Panc1 (cell line): ENCODE data around the gene SMAP1. TPM values are rescaled to one million over a fixed set of nuclear protein-coding genes. Genes with fewer than 3 reads are reported as not detected.

Experiments
- ATAC-seq: fragments of 200-7000 bp; cut with Tn5 transposase; 2 replicates; pipeline ENCODE4 v1.9.1; 2020; ENCODE audit warnings: mild to moderate bottlenecking, moderate library complexity
- BruUV-seq: library from RNA; stranded (reverse); fragments of 400-500 nt; replicated peaks from 2 replicates; lab custom pipeline; 2021; lab: Mats Ljungman, UMichigan
- CTCF ChIA-PET: fragments of 300-600 bp; sonication (Branson Sonifier 250); formaldehyde crosslinking; loops from one replicate; lab custom pipeline; 2022; ENCODE audit warnings: antibody characterized with exemption; lab: Charles Lee
- POLR2A ChIA-PET: fragments of 300-600 bp; sonication (Branson Sonifier 250); formaldehyde crosslinking; loops from one replicate; lab custom pipeline; 2022; ENCODE audit warnings: antibody characterized with exemption; lab: Charles Lee
- DNase-seq: peaks from one replicate; pipeline ENCODE4 v3.0.0-alpha.2; 2010; ENCODE audit warnings: low read depth, low spot score
- H3K27ac ChIP-seq: 2 replicates; pipeline ENCODE4 v1.5.1; 2011; ENCODE audit warnings: mild to moderate bottlenecking, low read length, inconsistent platforms
- H3K27me3 ChIP-seq: fragments of 200-500 bp; sonication (Bioruptor generic); 2 replicates; pipeline ENCODE4 v1.6.0; 2014; ENCODE audit warnings: low read length, inconsistent platforms; ENCODE audit not compliant: control insufficient read depth, insufficient read depth
- H3K36me3 ChIP-seq: fragments of 200-500 bp; sonication (Bioruptor generic); 2 replicates; pipeline ENCODE4 v1.5.1; 2014; ENCODE audit warnings: inconsistent platforms, mild to moderate bottlenecking, low read length, moderate library complexity; ENCODE audit not compliant: control insufficient read depth, insufficient read depth
- H3K4me1 ChIP-seq: 2 replicates; pipeline ENCODE4 v1.5.1; 2011; ENCODE audit warnings: inconsistent platforms, mild to moderate bottlenecking, low read length, moderate library complexity; ENCODE audit not compliant: control insufficient read depth, insufficient read depth
- H3K4me3 ChIP-seq, 2 experiments: 2 replicates each; pipeline ENCODE4 v1.5.1; 2011 to 2012; ENCODE audit warnings: low read depth in 2 of 2, low read length in 2 of 2, mild to moderate bottlenecking in 2 of 2, inconsistent platforms in 1 of 2, moderate library complexity in 1 of 2
- H3K9me3 ChIP-seq: fragments of 200-500 bp; sonication (Bioruptor generic); 2 replicates; pipeline ENCODE4 v1.5.1; 2014; ENCODE audit warnings: low read depth, mild to moderate bottlenecking, inconsistent platforms, low read length, moderate library complexity; ENCODE audit not compliant: control insufficient read depth, insufficient read depth
- CTCF ChIP-seq: fragments of 450-650 bp; IDR thresholded peaks from 2 replicates; pipeline ENCODE4 v1.5.1; 2017; ENCODE audit warnings: mild to moderate bottlenecking
- POLR2AphosphoS5 ChIP-seq: IDR thresholded peaks from 2 replicates; pipeline ENCODE4 v1.6.1; 2012; ENCODE audit warnings: mild to moderate bottlenecking, low read depth, low read length, moderate library complexity
- SIN3A ChIP-seq: IDR thresholded peaks from 2 replicates; pipeline ENCODE4 v1.6.1; 2012; ENCODE audit warnings: low read depth, mild to moderate bottlenecking, low read length, moderate library complexity, borderline replicate concordance; ENCODE audit not compliant: insufficient read depth
- TCF7L2 ChIP-seq: IDR thresholded peaks from 2 replicates; pipeline ENCODE4 v1.6.1; 2011; ENCODE audit warnings: mild to moderate bottlenecking, low read depth, low read length, inconsistent platforms
- in situ Hi-C: cut with HindIII; loops from 2 replicates; pipeline ENCODE4 v1.10.0; 2016; ENCODE audit warnings: low sequenced_read_pairs, low pct_unique_long_range_greater_than_20kb
- intact Hi-C: fragments of 100-400 bp; cut with micrococcal nuclease; formaldehyde crosslinking; loops from one replicate; pipeline ENCODE4 v1.10.0; 2022; ENCODE audit not compliant: unreplicated experiment
- total RNA-seq: library from RNA; stranded (reverse); gene quantifications from one replicate; pipeline ENCODE4 v1.2.1, GENCODE V29; 2021; ENCODE audit not compliant: unreplicated experiment
- TF ChIP-seq, protein P1 (sequence below), 2 experiments: IDR thresholded peaks; 2 replicates each; pipeline ENCODE4 v1.6.1; 2011 to 2012; ENCODE audit warnings: low read depth in 2 of 2, control low read depth in 1 of 2, low read length in 1 of 2, mild to moderate bottlenecking in 1 of 2, moderate library complexity in 1 of 2; ENCODE audit not compliant: insufficient read depth in 1 of 2

SMAP1 gene
- total RNA-seq, 1 experiment from 2014 or later, result 41.9 TPM

DNA sequence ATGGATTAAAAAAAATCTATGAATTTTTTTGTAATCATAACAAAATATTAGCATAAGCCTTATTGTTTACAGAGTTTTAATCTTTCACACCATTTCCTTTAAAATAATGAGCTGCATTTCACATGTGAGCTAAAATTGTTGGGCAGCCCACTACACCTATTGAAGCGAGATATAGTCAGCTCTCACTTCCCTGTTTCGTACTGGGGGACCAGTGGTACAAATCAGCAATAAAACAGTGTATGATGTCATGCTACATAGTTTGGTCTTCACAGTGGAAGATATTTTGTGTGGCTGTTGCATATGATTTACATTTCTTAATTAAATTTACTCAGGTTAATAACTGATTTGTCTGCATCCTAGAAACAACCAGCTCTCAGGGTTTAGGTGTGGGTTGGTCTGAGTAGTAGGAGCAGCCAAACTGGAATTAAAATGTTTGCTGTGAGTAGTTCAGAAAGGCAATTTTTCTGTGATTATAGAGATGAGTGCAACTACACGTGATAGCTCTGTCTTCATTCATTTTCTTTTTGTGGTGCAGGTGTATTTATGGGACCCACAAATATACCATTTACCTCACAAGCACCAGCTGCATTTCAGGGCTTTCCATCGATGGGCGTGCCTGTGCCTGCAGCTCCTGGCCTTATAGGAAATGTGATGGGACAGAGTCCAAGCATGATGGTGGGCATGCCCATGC, 189.8 kb downstream of the SMAP1 start:
- H3K27me3 ChIP-seq, result no peaks in the 10 kb centered on the region
- no TSS peak for BruUV-seq
- ATAC-seq (no peak), DNase-seq (no peak)
- intact Hi-C loops (no loop called here), in situ Hi-C loops (no loop called here)
- ChIA-PET POLR2A (no interaction called here), CTCF (no interaction called here)
- TF ChIP-seq TCF7L2 (no peak), POLR2AphosphoS5 (no peak), CTCF (no peak), SIN3A (no peak)
- TF ChIP-seq, protein P1, sequence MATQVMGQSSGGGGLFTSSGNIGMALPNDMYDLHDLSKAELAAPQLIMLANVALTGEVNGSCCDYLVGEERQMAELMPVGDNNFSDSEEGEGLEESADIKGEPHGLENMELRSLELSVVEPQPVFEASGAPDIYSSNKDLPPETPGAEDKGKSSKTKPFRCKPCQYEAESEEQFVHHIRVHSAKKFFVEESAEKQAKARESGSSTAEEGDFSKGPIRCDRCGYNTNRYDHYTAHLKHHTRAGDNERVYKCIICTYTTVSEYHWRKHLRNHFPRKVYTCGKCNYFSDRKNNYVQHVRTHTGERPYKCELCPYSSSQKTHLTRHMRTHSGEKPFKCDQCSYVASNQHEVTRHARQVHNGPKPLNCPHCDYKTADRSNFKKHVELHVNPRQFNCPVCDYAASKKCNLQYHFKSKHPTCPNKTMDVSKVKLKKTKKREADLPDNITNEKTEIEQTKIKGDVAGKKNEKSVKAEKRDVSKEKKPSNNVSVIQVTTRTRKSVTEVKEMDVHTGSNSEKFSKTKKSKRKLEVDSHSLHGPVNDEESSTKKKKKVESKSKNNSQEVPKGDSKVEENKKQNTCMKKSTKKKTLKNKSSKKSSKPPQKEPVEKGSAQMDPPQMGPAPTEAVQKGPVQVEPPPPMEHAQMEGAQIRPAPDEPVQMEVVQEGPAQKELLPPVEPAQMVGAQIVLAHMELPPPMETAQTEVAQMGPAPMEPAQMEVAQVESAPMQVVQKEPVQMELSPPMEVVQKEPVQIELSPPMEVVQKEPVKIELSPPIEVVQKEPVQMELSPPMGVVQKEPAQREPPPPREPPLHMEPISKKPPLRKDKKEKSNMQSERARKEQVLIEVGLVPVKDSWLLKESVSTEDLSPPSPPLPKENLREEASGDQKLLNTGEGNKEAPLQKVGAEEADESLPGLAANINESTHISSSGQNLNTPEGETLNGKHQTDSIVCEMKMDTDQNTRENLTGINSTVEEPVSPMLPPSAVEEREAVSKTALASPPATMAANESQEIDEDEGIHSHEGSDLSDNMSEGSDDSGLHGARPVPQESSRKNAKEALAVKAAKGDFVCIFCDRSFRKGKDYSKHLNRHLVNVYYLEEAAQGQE (IDR thresholded peaks at IDR 0.05; ENCODE audit: insufficient read depth in 1 of 2, low read depth in 2 of 2, low read length in 1 of 2), result no peak
- no peak overlapping the region for H3K27ac ChIP-seq
- no peak overlapping the region for H3K4me3 ChIP-seq
- no peaks in the 10 kb centered on the region for H3K4me1 ChIP-seq
- H3K9me3 ChIP-seq, result no peaks in the 10 kb centered on the region
- no peaks in the 10 kb centered on the region for H3K36me3 ChIP-seq

GRCh38 chr6:70860045-70860444, 192.4 kb downstream of the SMAP1 start:
- BruUV-seq, result no TSS peak

More at GRCh38 chr6:70860045-70860444, 192.4 kb downstream of the SMAP1 start:
- no peaks in the 10 kb centered on the region for H3K27me3 ChIP-seq
- intact Hi-C loops, result no loop called here
- ATAC-seq (no peak), DNase-seq (no peak)
- no peak overlapping the region for H3K27ac ChIP-seq
- TF ChIP-seq CTCF, result no peak
- TF ChIP-seq POLR2AphosphoS5, result no peak
- TF ChIP-seq TCF7L2, result no peak
- no peak for TF ChIP-seq SIN3A
- TF ChIP-seq, protein P1 (IDR thresholded peaks at IDR 0.05; ENCODE audit: insufficient read depth in 1 of 2, low read depth in 2 of 2, low read length in 1 of 2), result no peak
- in situ Hi-C loops, result no loop called here
- ChIA-PET POLR2A (no interaction called here), CTCF (interaction anchor here (0.7 kb wide), 1 partner anchor 24 kb away, joined by 3 read pairs; no protein-coding TSS in a partner anchor)
- no peaks in the 10 kb centered on the region for H3K4me1 ChIP-seq
- no peak overlapping the region for H3K4me3 ChIP-seq
- no peaks in the 10 kb centered on the region for H3K36me3 ChIP-seq
- no peaks in the 10 kb centered on the region for H3K9me3 ChIP-seq
